Spinal cord (tissue), 10 donors: Measurements from ENCODE around the gene STH. TPM values are rescaled to one million over a fixed set of nuclear protein-coding genes. Genes with fewer than 3 reads are reported as not detected.
"Not testable (repeated sequence)": the region's sequence is repeated elsewhere in the genome, so short reads cannot be mapped to it uniquely, and the experiment has no call there.

ENCODE experiments used
- DNase-seq, 6 donors: peaks; one replicate each; pipeline versions ENCODE4 v3.0.0 to v3.0.0-alpha.2; 2013 to 2015; ENCODE audit warnings: low spot score in 6 of 6, low read depth in 4 of 6
- H3K27ac ChIP-seq: one replicate; pipeline ENCODE4 v1.5.1; 2013; ENCODE audit warnings: low read depth, low read length, control low read depth
- H3K27me3 ChIP-seq: one replicate; pipeline ENCODE4 v1.6.1; 2013; ENCODE audit warnings: low read length; ENCODE audit not compliant: control insufficient read depth, insufficient read depth
- H3K36me3 ChIP-seq: one replicate; pipeline ENCODE4 v1.6.1; 2013; ENCODE audit warnings: low read length; ENCODE audit not compliant: control insufficient read depth, insufficient read depth
- H3K4me1 ChIP-seq: one replicate; pipeline ENCODE4 v1.6.1; 2013; ENCODE audit warnings: low read length; ENCODE audit not compliant: control insufficient read depth, insufficient read depth
- H3K4me3 ChIP-seq: one replicate; pipeline ENCODE4 v1.5.1; 2013; ENCODE audit warnings: low read depth, low read length, control low read depth
- H3K9me3 ChIP-seq: one replicate; pipeline ENCODE4 v1.6.1; 2013; ENCODE audit warnings: low read length; ENCODE audit not compliant: control insufficient read depth, insufficient read depth
- WGBS: methylation state at CpG from one replicate; pipeline ENCODE4 v1.1.5; 2013; ENCODE audit warnings: missing lambda C conversion rate; ENCODE audit not compliant: insufficient coverage; 5-methylcytosine and 5-hydroxymethylcytosine counted together
- polyA plus RNA-seq, 2 donors: library from polyadenylated mRNA; unstranded; fragments of 120-200 nt; gene quantifications; one replicate each; pipeline ENCODE4 v1.2.1, GENCODE V29; 2013; ENCODE audit not compliant: insufficient read length in 2 of 2
- total RNA-seq, 2 donors: library from RNA; depleted of rRNA in 1 of 2; stranded (reverse); fragments of 120-200 nt in 1 of 2; fragments of >200 nt in 1 of 2; gene quantifications; one replicate each; pipeline versions ENCODE4 v1.2.3 to v1.2.4, GENCODE V29; 2013 to 2014
- donor health status: healthy.

Gene STH
- total and polyA plus RNA-seq, 4 donors, result 0.66 to 3.1 (median 2.4) TPM; not detected in 1

- Histone ChIP-seq H3K9me3 (no peaks in the 10 kb centered on the region), H3K27ac (no peak overlapping the region), H3K4me1 (peaks cover 18% of the 10 kb centered on the region), H3K4me3 (no peak overlapping the region), H3K27me3 (no peaks in the 10 kb centered on the region), H3K36me3 (peaks cover 56% of the 10 kb centered on the region)
- DNase-seq, result no peak
- 85% methylated on average over 11 of the region's 12 CpGs for WGBS
Observed at GRCh38 chr17:46020998-46021397, 21.9 kb downstream of the STH start.

DNA sequence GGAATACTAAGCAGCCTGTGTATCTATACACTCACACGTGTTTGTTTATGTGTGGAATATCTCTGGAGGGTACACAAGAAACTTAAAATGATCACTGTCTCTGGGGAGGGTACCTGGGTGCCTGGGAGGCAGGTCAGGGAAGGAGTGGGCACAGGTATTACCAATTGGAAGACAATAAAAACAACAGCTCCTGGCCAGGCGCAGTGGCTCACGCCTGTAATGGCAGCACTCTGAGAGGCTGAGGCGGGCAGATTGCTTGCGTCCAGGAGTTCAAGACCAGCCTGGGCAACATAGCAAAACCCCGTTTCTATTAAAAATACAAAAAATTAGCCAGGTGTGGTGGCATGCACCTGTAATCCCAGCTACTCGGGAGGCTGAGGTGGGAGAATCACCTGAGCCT, 24.3 kb downstream of the STH start:
- Histone ChIP-seq H3K36me3 (peaks cover 75% of the 10 kb centered on the region), H3K4me1 (peaks cover 38% of the 10 kb centered on the region)
- WGBS, result 100% methylated on average over 3 of the region's 7 CpGs
- not testable (repeated sequence) for H3K9me3 ChIP-seq, H3K4me3 ChIP-seq, H3K27me3 ChIP-seq, H3K27ac ChIP-seq, DNase-seq

DNA sequence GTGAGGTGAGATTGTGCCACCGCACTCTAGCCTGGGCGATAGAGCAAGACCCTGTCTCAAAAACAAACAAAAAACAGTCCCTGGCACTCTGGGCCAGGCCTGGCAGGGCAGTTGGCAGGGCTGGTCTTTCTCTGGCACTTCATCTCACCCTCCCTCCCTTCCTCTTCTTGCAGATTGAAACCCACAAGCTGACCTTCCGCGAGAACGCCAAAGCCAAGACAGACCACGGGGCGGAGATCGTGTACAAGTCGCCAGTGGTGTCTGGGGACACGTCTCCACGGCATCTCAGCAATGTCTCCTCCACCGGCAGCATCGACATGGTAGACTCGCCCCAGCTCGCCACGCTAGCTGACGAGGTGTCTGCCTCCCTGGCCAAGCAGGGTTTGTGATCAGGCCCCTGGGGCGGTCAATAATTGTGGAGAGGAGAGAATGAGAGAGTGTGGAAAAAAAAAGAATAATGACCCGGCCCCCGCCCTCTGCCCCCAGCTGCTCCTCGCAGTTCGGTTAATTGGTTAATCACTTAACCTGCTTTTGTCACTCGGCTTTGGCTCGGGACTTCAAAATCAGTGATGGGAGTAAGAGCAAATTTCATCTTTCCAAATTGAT, 24.8 kb downstream of the STH start:
- Histone ChIP-seq H3K27me3 (no peaks in the 10 kb centered on the region), H3K27ac (no peak overlapping the region), H3K4me1 (peaks cover 41% of the 10 kb centered on the region), H3K9me3 (no peaks in the 10 kb centered on the region), H3K36me3 (peaks cover 72% of the 10 kb centered on the region), H3K4me3 (no peak overlapping the region)
- no peak for DNase-seq
- WGBS, result 66% methylated on average over 13 of the region's 24 CpGs

DNA sequence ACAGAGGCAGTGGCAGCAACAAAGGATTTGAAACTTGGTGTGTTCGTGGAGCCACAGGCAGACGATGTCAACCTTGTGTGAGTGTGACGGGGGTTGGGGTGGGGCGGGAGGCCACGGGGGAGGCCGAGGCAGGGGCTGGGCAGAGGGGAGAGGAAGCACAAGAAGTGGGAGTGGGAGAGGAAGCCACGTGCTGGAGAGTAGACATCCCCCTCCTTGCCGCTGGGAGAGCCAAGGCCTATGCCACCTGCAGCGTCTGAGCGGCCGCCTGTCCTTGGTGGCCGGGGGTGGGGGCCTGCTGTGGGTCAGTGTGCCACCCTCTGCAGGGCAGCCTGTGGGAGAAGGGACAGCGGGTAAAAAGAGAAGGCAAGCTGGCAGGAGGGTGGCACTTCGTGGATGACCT, 25.5 kb downstream of the STH start:
- Histone ChIP-seq H3K27me3 (no peaks in the 10 kb centered on the region), H3K27ac (no peak overlapping the region), H3K4me3 (no peak overlapping the region), H3K36me3 (peaks cover 69% of the 10 kb centered on the region), H3K9me3 (no peaks in the 10 kb centered on the region), H3K4me1 (peaks cover 41% of the 10 kb centered on the region)
- no peak for DNase-seq
- 68% methylated on average over 13 of the region's 14 CpGs for WGBS

GRCh38 chr17:46025060-46025459, 26.0 kb downstream of the STH start:
- no peak overlapping the region for H3K27ac ChIP-seq
- no peaks in the 10 kb centered on the region for H3K9me3 ChIP-seq
- no peaks in the 10 kb centered on the region for H3K27me3 ChIP-seq
- H3K4me3 ChIP-seq, result no peak overlapping the region
- peaks cover 64% of the 10 kb centered on the region for H3K36me3 ChIP-seq
- peaks cover 41% of the 10 kb centered on the region for H3K4me1 ChIP-seq
- no peak for DNase-seq
- WGBS, result no CpG with 5 or more reads among the region's 10 CpGs

- no peak for DNase-seq
- Histone ChIP-seq H3K27me3 (no peaks in the 10 kb centered on the region), H3K36me3 (peaks cover 65% of the 10 kb centered on the region), H3K9me3 (no peaks in the 10 kb centered on the region), H3K4me3 (no peak overlapping the region), H3K27ac (no peak overlapping the region), H3K4me1 (peaks cover 41% of the 10 kb centered on the region)
- 75% methylated on average over 6 of the region's 8 CpGs for WGBS
Observed at GRCh38 chr17:46025510-46026165, 26.6 kb downstream of the STH start.

GRCh38 chr17:46026166-46027047, 27.4 kb downstream of the STH start:
- H3K27ac ChIP-seq, result no peak overlapping the region
- peaks cover 66% of the 10 kb centered on the region for H3K36me3 ChIP-seq
- H3K9me3 ChIP-seq, result no peaks in the 10 kb centered on the region
- no peaks in the 10 kb centered on the region for H3K27me3 ChIP-seq
- H3K4me3 ChIP-seq, result no peak overlapping the region
- peaks cover 41% of the 10 kb centered on the region for H3K4me1 ChIP-seq
- DNase-seq, result no peak
- WGBS, result 72% methylated on average over 15 of the region's 17 CpGs

DNA sequence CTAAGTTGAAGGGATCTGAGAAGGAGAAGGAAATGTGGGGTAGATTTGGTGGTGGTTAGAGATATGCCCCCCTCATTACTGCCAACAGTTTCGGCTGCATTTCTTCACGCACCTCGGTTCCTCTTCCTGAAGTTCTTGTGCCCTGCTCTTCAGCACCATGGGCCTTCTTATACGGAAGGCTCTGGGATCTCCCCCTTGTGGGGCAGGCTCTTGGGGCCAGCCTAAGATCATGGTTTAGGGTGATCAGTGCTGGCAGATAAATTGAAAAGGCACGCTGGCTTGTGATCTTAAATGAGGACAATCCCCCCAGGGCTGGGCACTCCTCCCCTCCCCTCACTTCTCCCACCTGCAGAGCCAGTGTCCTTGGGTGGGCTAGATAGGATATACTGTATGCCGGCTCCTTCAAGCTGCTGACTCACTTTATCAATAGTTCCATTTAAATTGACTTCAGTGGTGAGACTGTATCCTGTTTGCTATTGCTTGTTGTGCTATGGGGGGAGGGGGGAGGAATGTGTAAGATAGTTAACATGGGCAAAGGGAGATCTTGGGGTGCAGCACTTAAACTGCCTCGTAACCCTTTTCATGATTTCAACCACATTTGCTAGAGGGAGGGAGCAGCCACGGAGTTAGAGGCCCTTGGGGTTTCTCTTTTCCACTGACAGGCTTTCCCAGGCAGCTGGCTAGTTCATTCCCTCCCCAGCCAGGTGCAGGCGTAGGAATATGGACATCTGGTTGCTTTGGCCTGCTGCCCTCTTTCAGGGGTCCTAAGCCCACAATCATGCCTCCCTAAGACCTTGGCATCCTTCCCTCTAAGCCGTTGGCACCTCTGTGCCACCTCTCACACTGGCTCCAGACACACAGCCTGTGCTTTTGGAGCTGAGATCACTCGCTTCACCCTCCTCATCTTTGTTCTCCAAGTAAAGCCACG, 28.3 kb downstream of the STH start:
- peak in 1 of 6 donors; percentile 30 for DNase-seq
- Histone ChIP-seq H3K36me3 (peaks cover 74% of the 10 kb centered on the region), H3K9me3 (no peaks in the 10 kb centered on the region)

DNA sequence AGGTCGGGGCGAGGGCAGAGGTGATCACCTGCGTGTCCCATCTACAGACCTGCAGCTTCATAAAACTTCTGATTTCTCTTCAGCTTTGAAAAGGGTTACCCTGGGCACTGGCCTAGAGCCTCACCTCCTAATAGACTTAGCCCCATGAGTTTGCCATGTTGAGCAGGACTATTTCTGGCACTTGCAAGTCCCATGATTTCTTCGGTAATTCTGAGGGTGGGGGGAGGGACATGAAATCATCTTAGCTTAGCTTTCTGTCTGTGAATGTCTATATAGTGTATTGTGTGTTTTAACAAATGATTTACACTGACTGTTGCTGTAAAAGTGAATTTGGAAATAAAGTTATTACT, 28.9 kb downstream of the STH start:
- peaks cover 73% of the 10 kb centered on the region for H3K36me3 ChIP-seq

More for the DNA sequence above, 28.3 kb downstream of the STH start:
- Histone ChIP-seq H3K4me3 (no peak overlapping the region), H3K4me1 (peaks cover 41% of the 10 kb centered on the region), H3K27ac (no peak overlapping the region), H3K27me3 (no peaks in the 10 kb centered on the region)
- WGBS, result 64% methylated on average over 6 of the region's 12 CpGs

More for the DNA sequence above, 28.9 kb downstream of the STH start:
- peaks cover 41% of the 10 kb centered on the region for H3K4me1 ChIP-seq
- 89% methylated on average over 3 of the region's 4 CpGs for WGBS
- no peaks in the 10 kb centered on the region for H3K27me3 ChIP-seq
- no peaks in the 10 kb centered on the region for H3K9me3 ChIP-seq
- H3K27ac ChIP-seq, result no peak overlapping the region
- DNase-seq, result no peak
- no peak overlapping the region for H3K4me3 ChIP-seq
